Measurements from ENCODE around the gene PIGT.
A peak's percentile ranks its signal among the peaks of the same experiment; 100 is the strongest.

PIGT gene

GRCh38 chr20:45436732-45437485 lies 21.0 kb downstream of the PIGT start (continued):
- TF ChIP-seq ZBTB6 (tag by site-specific recombination; IDR thresholded peaks at IDR 0.05): no peak
- no peak for TF ChIP-seq ZNF274 (IDR thresholded peaks at IDR 0.05; ENCODE audit: low read length)
- no peak for TF ChIP-seq ZNF274 (tag by site-specific recombination; IDR thresholded peaks at IDR 0.05; ENCODE audit: borderline replicate concordance)
- TF ChIP-seq ZNF596 (tag by site-specific recombination; IDR thresholded peaks at IDR 0.05): no peak
- TF ChIP-seq ZSCAN4 (tag by site-specific recombination; IDR thresholded peaks at IDR 0.05): no peak
- peak; percentile 63 for TF ChIP-seq ZNF2 (tag by site-specific recombination; IDR thresholded peaks at IDR 0.05)
- no peak for TF ChIP-seq ZNF146 (tag by site-specific recombination; IDR thresholded peaks at IDR 0.05)
- no peak for TF ChIP-seq ZNF544 (tag by site-specific recombination; IDR thresholded peaks at IDR 0.05)
- TF ChIP-seq ZNF280C (tag by site-specific recombination; IDR thresholded peaks at IDR 0.05): no peak
- TF ChIP-seq REST (tag by site-specific recombination; IDR thresholded peaks at IDR 0.05): no peak
- peak; percentile 85 for TF ChIP-seq ZNF654 (tag by site-specific recombination; IDR thresholded peaks at IDR 0.05; ENCODE audit: low read depth)
- TF ChIP-seq ZNF214 (tag by site-specific recombination; IDR thresholded peaks at IDR 0.05; ENCODE audit: borderline replicate concordance): no peak
- no peak for TF ChIP-seq ZNF677 (tag by site-specific recombination; IDR thresholded peaks at IDR 0.05)
- no peak for TF ChIP-seq ZSCAN23 (tag by site-specific recombination; IDR thresholded peaks at IDR 0.05)
- TF ChIP-seq ZBTB11 (tag by site-specific recombination; conservative IDR thresholded peaks at IDR 0.05; ENCODE audit: low read depth): no peak
- TF ChIP-seq AEBP2 (tag by site-specific recombination; IDR thresholded peaks at IDR 0.05; ENCODE audit: borderline replicate concordance): no peak
- TF ChIP-seq ZNF610 (tag by site-specific recombination; IDR thresholded peaks at IDR 0.05; ENCODE audit: borderline replicate concordance): no peak
- TF ChIP-seq TRIM28 (IDR thresholded peaks at IDR 0.05; ENCODE audit: borderline replicate concordance, low read length): no peak
- TF ChIP-seq ZNF426 (tag by site-specific recombination; IDR thresholded peaks at IDR 0.05): no peak
- TF ChIP-seq ZNF433 (tag by site-specific recombination; IDR thresholded peaks at IDR 0.05; ENCODE audit: low read depth): no peak
- no peak for TF ChIP-seq ZNF76 (tag by site-specific recombination; IDR thresholded peaks at IDR 0.05; ENCODE audit: borderline replicate concordance, low read depth)
- no peak for TF ChIP-seq TSHZ1 (tag by site-specific recombination; IDR thresholded peaks at IDR 0.05; ENCODE audit: borderline replicate concordance)

Data from HEK293 (cell line).